Adrenal gland (tissue), 5 donors: Measurements from ENCODE around the gene DDX27.

ENCODE experiments used
- POLR2A ChIP-seq, 2 donors: fragments of 450-650 bp; IDR thresholded peaks; one replicate each; pipeline ENCODE4 v1.6.1; 2017; ENCODE audit warnings: antibody characterized with exemption in 2 of 2, mild to moderate bottlenecking in 2 of 2, moderate library complexity in 1 of 2
- TF ChIP-seq, protein P1 (sequence below), 6 experiments: fragments of 450-650 bp in 4 of 6; fragments of 200-600 bp in 2 of 6; sonication (generic) in 1 of 6; IDR thresholded peaks; 1 replicate in 5 of 6; 2 replicates in 1 of 6; pipeline versions ENCODE4 v1.5.1 to v1.8.0; 2016 to 2021; ENCODE audit warnings: antibody characterized with exemption in 6 of 6, mild to moderate bottlenecking in 2 of 6, moderate library complexity in 1 of 6
- donor health status: DM: no; HTN: no; CAD: no.

DNA sequence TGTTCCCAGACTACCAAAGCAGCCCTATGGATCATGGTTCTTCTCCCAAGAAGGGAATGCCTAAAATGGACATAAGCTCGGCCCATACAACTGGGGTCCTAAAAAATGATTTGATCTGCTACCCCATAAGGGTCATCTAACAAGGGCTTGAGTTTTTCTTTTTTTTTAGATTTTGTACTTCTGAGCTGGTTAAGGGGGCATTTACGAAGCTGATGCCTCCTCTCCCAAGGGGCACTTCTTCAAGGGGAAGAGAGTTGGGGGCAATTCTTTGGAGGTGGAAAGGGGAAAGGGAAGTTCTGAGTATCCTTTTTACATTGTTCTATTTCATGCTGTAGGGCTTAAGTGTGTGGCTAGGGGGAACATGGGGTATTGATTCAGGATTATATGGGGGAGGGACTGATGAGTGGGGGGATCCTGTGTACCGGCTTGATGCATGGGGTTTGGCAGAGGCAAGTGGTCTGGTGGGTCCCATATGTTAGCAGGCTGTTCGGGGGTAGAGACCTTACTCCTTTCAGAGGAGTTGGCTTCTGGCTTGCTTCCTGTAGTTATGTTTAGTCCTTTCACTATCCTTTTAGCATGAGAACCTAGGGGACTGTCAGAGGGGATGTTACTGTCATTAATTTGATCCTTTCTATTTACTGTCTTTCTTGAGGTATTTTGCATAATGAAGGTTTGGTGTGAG, 66.7 kb downstream of the DDX27 start:
- TF ChIP-seq, protein P1, sequence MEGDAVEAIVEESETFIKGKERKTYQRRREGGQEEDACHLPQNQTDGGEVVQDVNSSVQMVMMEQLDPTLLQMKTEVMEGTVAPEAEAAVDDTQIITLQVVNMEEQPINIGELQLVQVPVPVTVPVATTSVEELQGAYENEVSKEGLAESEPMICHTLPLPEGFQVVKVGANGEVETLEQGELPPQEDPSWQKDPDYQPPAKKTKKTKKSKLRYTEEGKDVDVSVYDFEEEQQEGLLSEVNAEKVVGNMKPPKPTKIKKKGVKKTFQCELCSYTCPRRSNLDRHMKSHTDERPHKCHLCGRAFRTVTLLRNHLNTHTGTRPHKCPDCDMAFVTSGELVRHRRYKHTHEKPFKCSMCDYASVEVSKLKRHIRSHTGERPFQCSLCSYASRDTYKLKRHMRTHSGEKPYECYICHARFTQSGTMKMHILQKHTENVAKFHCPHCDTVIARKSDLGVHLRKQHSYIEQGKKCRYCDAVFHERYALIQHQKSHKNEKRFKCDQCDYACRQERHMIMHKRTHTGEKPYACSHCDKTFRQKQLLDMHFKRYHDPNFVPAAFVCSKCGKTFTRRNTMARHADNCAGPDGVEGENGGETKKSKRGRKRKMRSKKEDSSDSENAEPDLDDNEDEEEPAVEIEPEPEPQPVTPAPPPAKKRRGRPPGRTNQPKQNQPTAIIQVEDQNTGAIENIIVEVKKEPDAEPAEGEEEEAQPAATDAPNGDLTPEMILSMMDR (IDR thresholded peaks at IDR 0.05): no peak
- TF ChIP-seq POLR2A (IDR thresholded peaks at IDR 0.05): no peak
